ENCODE results near the gene IDI2. TPM values are rescaled to one million over a fixed set of nuclear protein-coding genes. Genes with fewer than 3 reads are reported as not detected.

IDI2 gene
- not detected in 3 replicates for total RNA-seq (2021)
- not detected for Bru-seq, nascent RNA
- long read RNA-seq, experiment 1: 0 reads
- long read RNA-seq, experiment 2: 0 reads
- long read RNA-seq, experiment 3: 0 reads

DNA sequence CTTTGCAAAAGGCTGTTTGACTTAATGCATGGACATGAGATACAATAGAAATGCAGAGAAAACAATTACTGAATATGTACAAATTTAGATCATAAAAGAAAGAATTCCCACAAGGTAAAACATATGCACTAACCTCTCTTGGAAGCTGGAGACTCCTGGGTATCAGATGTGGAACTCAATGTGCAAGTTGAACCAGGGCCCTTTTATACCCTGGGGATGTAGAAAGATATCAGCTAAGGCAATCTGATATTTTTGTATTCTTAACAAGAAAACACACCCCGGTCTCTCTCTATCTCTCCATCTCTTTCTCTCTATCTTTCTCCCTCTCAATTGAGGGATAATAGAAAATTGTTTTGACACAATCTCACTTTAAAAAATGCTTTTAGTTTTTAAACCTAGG, at the start of gene IDI2:
Gene IDI2, minus strand, starts transcription at position 177 of the 400 bp plus-strand sequence. CDS start 1,136 bp downstream, outside the sequence.
- Mint-ChIP-seq H3K27ac (no peak within 1 kb of the TSS), H3K9me3 (peaks cover 3% of the 10 kb centered on the region), H3K4me1 (0 out of 2 replicates have a peak, but pooled peaks cover 13% of the 10 kb centered on the region), H3K36me3 (no peaks in the 10 kb centered on the region; the same call in 1 of the 2 replicates), H3K27me3 (ENCODE audit: low read depth) (no peaks in the 10 kb centered on the region), H3K4me3 (no peak within 1 kb of the TSS)
- ATAC-seq (no peak), DNase-seq (ENCODE audit: low spot score) (no peak)
- TF ChIP-seq CREM (CRISPR knock-in tag; IDR thresholded peaks at IDR 0.05) (no peak), ATF1 (CRISPR knock-in tag; IDR thresholded peaks at IDR 0.05) (no peak), JAZF1 (CRISPR knock-in tag; IDR thresholded peaks at IDR 0.05) (no peak), ETV6 (CRISPR knock-in tag; IDR thresholded peaks at IDR 0.05) (no peak)
- TF ChIP-seq, protein P1, sequence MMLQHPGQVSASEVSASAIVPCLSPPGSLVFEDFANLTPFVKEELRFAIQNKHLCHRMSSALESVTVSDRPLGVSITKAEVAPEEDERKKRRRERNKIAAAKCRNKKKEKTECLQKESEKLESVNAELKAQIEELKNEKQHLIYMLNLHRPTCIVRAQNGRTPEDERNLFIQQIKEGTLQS (CRISPR knock-in tag; conservative IDR thresholded peaks at IDR 0.05): no peak
- TF ChIP-seq, protein P2, sequence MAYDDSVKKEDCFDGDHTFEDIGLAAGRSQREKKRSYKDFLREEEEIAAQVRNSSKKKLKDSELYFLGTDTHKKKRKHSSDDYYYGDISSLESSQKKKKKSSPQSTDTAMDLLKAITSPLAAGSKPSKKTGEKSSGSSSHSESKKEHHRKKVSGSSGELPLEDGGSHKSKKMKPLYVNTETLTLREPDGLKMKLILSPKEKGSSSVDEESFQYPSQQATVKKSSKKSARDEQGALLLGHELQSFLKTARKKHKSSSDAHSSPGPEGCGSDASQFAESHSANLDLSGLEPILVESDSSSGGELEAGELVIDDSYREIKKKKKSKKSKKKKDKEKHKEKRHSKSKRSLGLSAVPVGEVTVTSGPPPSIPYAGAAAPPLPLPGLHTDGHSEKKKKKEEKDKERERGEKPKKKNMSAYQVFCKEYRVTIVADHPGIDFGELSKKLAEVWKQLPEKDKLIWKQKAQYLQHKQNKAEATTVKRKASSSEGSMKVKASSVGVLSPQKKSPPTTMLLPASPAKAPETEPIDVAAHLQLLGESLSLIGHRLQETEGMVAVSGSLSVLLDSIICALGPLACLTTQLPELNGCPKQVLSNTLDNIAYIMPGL (CRISPR knock-in tag; IDR thresholded peaks at IDR 0.05): no peak
- TF ChIP-seq, protein P3, sequence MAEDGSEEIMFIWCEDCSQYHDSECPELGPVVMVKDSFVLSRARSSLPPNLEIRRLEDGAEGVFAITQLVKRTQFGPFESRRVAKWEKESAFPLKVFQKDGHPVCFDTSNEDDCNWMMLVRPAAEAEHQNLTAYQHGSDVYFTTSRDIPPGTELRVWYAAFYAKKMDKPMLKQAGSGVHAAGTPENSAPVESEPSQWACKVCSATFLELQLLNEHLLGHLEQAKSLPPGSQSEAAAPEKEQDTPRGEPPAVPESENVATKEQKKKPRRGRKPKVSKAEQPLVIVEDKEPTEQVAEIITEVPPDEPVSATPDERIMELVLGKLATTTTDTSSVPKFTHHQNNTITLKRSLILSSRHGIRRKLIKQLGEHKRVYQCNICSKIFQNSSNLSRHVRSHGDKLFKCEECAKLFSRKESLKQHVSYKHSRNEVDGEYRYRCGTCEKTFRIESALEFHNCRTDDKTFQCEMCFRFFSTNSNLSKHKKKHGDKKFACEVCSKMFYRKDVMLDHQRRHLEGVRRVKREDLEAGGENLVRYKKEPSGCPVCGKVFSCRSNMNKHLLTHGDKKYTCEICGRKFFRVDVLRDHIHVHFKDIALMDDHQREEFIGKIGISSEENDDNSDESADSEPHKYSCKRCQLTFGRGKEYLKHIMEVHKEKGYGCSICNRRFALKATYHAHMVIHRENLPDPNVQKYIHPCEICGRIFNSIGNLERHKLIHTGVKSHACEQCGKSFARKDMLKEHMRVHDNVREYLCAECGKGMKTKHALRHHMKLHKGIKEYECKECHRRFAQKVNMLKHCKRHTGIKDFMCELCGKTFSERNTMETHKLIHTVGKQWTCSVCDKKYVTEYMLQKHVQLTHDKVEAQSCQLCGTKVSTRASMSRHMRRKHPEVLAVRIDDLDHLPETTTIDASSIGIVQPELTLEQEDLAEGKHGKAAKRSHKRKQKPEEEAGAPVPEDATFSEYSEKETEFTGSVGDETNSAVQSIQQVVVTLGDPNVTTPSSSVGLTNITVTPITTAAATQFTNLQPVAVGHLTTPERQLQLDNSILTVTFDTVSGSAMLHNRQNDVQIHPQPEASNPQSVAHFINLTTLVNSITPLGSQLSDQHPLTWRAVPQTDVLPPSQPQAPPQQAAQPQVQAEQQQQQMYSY (CRISPR knock-in tag; IDR thresholded peaks at IDR 0.05): no peak
- TF ChIP-seq, protein P4, sequence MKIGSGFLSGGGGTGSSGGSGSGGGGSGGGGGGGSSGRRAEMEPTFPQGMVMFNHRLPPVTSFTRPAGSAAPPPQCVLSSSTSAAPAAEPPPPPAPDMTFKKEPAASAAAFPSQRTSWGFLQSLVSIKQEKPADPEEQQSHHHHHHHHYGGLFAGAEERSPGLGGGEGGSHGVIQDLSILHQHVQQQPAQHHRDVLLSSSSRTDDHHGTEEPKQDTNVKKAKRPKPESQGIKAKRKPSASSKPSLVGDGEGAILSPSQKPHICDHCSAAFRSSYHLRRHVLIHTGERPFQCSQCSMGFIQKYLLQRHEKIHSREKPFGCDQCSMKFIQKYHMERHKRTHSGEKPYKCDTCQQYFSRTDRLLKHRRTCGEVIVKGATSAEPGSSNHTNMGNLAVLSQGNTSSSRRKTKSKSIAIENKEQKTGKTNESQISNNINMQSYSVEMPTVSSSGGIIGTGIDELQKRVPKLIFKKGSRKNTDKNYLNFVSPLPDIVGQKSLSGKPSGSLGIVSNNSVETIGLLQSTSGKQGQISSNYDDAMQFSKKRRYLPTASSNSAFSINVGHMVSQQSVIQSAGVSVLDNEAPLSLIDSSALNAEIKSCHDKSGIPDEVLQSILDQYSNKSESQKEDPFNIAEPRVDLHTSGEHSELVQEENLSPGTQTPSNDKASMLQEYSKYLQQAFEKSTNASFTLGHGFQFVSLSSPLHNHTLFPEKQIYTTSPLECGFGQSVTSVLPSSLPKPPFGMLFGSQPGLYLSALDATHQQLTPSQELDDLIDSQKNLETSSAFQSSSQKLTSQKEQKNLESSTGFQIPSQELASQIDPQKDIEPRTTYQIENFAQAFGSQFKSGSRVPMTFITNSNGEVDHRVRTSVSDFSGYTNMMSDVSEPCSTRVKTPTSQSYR (CRISPR knock-in tag; IDR thresholded peaks at IDR 0.05): no peak
- TF ChIP-seq, protein P5, sequence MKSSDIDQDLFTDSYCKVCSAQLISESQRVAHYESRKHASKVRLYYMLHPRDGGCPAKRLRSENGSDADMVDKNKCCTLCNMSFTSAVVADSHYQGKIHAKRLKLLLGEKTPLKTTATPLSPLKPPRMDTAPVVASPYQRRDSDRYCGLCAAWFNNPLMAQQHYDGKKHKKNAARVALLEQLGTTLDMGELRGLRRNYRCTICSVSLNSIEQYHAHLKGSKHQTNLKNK (CRISPR knock-in tag; IDR thresholded peaks at IDR 0.05): no peak
- ChIA-PET POLR2A (no interaction called here), CTCF (no interaction called here)

DNA sequence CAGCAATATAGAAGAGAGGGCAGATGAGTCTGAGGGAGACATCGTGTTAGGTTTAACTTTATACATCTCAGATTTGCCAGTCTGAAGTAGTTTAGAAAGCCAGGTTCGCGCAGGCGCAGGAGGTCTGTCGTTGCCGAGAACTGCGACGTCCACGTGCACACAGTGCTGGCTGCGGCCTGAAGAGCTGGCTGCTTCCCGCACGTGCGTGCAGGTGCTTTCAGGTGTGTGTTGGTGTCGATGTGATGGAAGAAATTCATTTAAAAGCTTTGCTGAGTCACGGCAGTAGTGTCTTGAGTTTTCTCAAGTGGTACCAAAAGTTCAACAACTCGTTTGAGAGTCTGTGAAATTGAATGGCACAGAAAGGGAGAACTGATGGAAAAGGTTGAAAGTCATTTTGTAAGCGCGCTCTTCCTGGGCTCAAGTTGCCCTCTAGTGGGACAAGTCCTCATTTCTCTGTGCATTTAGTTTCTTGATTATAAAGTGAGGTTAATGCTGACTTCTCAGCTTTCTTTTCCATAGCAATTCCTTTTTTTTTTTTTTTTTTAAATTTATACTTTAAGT, 49.2 kb upstream of the IDI2 start:
- Mint-ChIP-seq H3K36me3 (peaks cover 35% of the 10 kb centered on the region), H3K4me3 (no peak overlapping the region), H3K27me3 (ENCODE audit: low read depth) (no peaks in the 10 kb centered on the region), H3K4me1 (peaks cover 6% of the 10 kb centered on the region; the same call in 1 of the 2 replicates), H3K27ac (peak overlapping the region; percentile 78; the same call in 1 of the 2 replicates), H3K9me3 (no peaks in the 10 kb centered on the region)
- DNase-seq (ENCODE audit: low spot score): no peak
- ChIA-PET POLR2A (interaction anchor here (0.6 kb wide), 1 partner anchor 106 kb away, joined by 3 read pairs; no protein-coding TSS in a partner anchor), CTCF (interaction anchor here (0.6 to 0.9 kb wide), 2 partner anchors 23 to 659 kb away, joined by 3 read pairs; no protein-coding TSS in a partner anchor)
- no peak; the same call in 1 of the 2 replicates for ATAC-seq
- TF ChIP-seq GRHL2 (CRISPR knock-in tag; IDR thresholded peaks at IDR 0.05; ENCODE audit: insufficient replicate concordance, severe bottlenecking) (no peak), SOX15 (CRISPR knock-in tag; IDR thresholded peaks at IDR 0.05) (no peak), TEAD1 (CRISPR knock-in tag; IDR thresholded peaks at IDR 0.05) (no peak), RORB (CRISPR knock-in tag; IDR thresholded peaks at IDR 0.05) (no peak), CBFB (CRISPR knock-in tag; IDR thresholded peaks at IDR 0.05; ENCODE audit: low read depth) (no peak), ZNF416 (CRISPR knock-in tag; IDR thresholded peaks at IDR 0.05) (no peak), OVOL2 (CRISPR knock-in tag; IDR thresholded peaks at IDR 0.05; ENCODE audit: borderline replicate concordance) (no peak)
- TF ChIP-seq, protein P3 (CRISPR knock-in tag; IDR thresholded peaks at IDR 0.05): no peak
- TF ChIP-seq, protein P6, sequence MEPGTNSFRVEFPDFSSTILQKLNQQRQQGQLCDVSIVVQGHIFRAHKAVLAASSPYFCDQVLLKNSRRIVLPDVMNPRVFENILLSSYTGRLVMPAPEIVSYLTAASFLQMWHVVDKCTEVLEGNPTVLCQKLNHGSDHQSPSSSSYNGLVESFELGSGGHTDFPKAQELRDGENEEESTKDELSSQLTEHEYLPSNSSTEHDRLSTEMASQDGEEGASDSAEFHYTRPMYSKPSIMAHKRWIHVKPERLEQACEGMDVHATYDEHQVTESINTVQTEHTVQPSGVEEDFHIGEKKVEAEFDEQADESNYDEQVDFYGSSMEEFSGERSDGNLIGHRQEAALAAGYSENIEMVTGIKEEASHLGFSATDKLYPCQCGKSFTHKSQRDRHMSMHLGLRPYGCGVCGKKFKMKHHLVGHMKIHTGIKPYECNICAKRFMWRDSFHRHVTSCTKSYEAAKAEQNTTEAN (CRISPR knock-in tag; IDR thresholded peaks at IDR 0.05): no peak
- TF ChIP-seq, protein P7, sequence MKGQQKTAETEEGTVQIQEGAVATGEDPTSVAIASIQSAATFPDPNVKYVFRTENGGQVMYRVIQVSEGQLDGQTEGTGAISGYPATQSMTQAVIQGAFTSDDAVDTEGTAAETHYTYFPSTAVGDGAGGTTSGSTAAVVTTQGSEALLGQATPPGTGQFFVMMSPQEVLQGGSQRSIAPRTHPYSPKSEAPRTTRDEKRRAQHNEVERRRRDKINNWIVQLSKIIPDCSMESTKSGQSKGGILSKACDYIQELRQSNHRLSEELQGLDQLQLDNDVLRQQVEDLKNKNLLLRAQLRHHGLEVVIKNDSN (CRISPR knock-in tag; IDR thresholded peaks at IDR 0.05): no peak
